Measurements from ENCODE around the gene TIMM22.

DNA sequence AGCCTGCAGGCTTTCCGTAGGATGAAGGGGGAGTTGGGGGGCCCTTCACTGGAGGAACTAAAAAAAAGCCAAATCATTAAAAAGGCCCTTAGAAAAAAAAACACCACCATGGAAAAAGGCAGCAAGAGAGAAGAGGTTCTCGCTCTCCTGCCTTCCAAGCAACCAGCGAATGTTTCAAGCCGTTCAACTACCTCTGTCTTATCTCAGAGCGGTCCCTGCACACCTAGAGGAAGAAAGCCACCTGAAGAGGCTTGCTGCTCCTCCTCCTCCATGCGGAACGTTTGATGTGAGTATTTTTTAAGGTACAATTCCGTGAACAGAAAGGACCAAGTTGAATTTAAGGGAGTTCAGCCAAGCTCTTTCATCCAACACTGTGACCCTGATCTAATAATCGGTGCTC lies 26.6 kb upstream of the TIMM22 start:
- TF ChIP-seq, protein P1, sequence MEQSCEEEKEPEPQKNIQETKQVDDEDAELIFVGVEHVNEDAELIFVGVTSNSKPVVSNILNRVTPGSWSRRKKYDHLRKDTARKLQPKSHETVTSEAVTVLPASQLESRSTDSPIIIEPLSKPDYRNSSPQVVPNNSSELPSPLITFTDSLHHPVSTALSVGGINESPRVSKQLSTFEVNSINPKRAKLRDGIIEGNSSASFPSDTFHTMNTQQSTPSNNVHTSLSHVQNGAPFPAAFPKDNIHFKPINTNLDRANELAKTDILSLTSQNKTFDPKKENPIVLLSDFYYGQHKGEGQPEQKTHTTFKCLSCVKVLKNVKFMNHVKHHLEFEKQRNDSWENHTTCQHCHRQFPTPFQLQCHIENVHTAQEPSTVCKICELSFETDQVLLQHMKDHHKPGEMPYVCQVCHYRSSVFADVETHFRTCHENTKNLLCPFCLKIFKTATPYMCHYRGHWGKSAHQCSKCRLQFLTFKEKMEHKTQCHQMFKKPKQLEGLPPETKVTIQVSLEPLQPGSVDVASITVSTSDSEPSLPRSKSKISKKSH (CRISPR knock-in tag; IDR thresholded peaks at IDR 0.05; ENCODE audit: borderline replicate concordance), result no peak
- TF ChIP-seq ZFP62 (CRISPR knock-in tag; IDR thresholded peaks at IDR 0.05) (no peak), ZBTB1 (CRISPR knock-in tag; IDR thresholded peaks at IDR 0.05; ENCODE audit: borderline replicate concordance) (no peak), MLLT10 (CRISPR knock-in tag; IDR thresholded peaks at IDR 0.05) (no peak), ELF4 (CRISPR knock-in tag; IDR thresholded peaks at IDR 0.05; ENCODE audit: borderline replicate concordance) (no peak)
